B cell (primary cell): ENCODE data around the gene SLC18B1. TPM values are rescaled to one million over a fixed set of nuclear protein-coding genes. Genes with fewer than 3 reads are reported as not detected.

Experiments used
- ATAC-seq: fragments of 200-7000 bp; cut with Tn5 transposase; one replicate; pipeline ENCODE4 v1.10.0; 2021; ENCODE audit warnings: low read depth, mild to moderate bottlenecking, moderate number of reproducible peaks, moderate library complexity
- CTCF ChIA-PET: fragments of 350-600 bp; sonication (Branson Sonifier 250); formaldehyde crosslinking; loops from one replicate; lab custom pipeline; 2021; ENCODE audit warnings: antibody characterized with exemption, inconsistent platforms; lab: Charles Lee
- POLR2A ChIA-PET: fragments of 350-600 bp; sonication (Branson Sonifier 250); formaldehyde crosslinking; loops from one replicate; lab custom pipeline; 2021; ENCODE audit warnings: antibody characterized with exemption; lab: Charles Lee
- DNase-seq: peaks from one replicate; pipeline ENCODE4 v3.0.0; 2013
- H2AFZ ChIP-seq: 2 replicates; pipeline ENCODE4 v1.6.1; 2012; ENCODE audit warnings: mild to moderate bottlenecking, low read depth, low read length; ENCODE audit not compliant: insufficient read depth, poor library complexity, severe bottlenecking
- H3K27ac ChIP-seq, 2 donors: 1 replicate in 1 of 2; 2 replicates in 1 of 2; pipeline ENCODE4 v1.5.1; 2012 to 2013; ENCODE audit warnings: low read length in 2 of 2, mild to moderate bottlenecking in 2 of 2, moderate library complexity in 1 of 2
- H3K27me3 ChIP-seq, 4 experiments: fragments of 200-600 bp in 1 of 4; sonication (generic) in 1 of 4; replicated peaks in 1 of 4; 1 replicate in 2 of 4; 2 replicates in 2 of 4; pipeline versions ENCODE4 v1.6.1 to v1.7.0; 2013 to 2016; ENCODE audit warnings: low read length in 3 of 4, mild to moderate bottlenecking in 2 of 4, mixed read lengths in 1 of 4, moderate library complexity in 1 of 4; ENCODE audit not compliant: insufficient read depth in 4 of 4, control insufficient read depth in 3 of 4; ENCODE audit errors: control extremely low read depth in 1 of 4
- H3K36me3 ChIP-seq, 2 experiments: replicated peaks in 1 of 2; 1 replicate in 1 of 2; 2 replicates in 1 of 2; pipeline versions ENCODE4 v1.6.1 to v1.7.1; 2013; ENCODE audit warnings: low read length in 1 of 2; ENCODE audit not compliant: insufficient read depth in 2 of 2, control insufficient read depth in 1 of 2; ENCODE audit errors: control extremely low read depth in 1 of 2, extremely low read depth in 1 of 2
- H3K4me1 ChIP-seq, 2 donors: fragments of 200-600 bp in 1 of 2; sonication (generic) in 1 of 2; 1 replicate in 1 of 2; 2 replicates in 1 of 2; pipeline versions ENCODE4 v1.5.1 to v1.6.1; 2013 to 2017; ENCODE audit warnings: low read length in 2 of 2; ENCODE audit not compliant: control insufficient read depth in 2 of 2, insufficient read depth in 2 of 2
- H3K4me2 ChIP-seq: replicated peaks from 2 replicates; pipeline ENCODE3; 2012; ENCODE audit warnings: mild to moderate bottlenecking, low read depth, low read length; ENCODE audit not compliant: poor library complexity, severe bottlenecking
- H3K4me3 ChIP-seq, 5 experiments: fragments of 200-600 bp in 1 of 5; sonication (generic) in 1 of 5; 1 replicate in 3 of 5; 2 replicates in 2 of 5; pipeline versions ENCODE4 v1.5.1 to v1.7.0; 2011 to 2016; ENCODE audit warnings: low read length in 4 of 5, mild to moderate bottlenecking in 4 of 5, low read depth in 2 of 5, control low read depth in 1 of 5, moderate library complexity in 1 of 5; ENCODE audit not compliant: insufficient read depth in 1 of 5; ENCODE audit errors: control extremely low read depth in 1 of 5, extremely low read depth in 1 of 5
- H3K79me2 ChIP-seq: fragments of 200-600 bp; sonication (generic); one replicate; pipeline ENCODE4 v1.6.0; 2016; ENCODE audit warnings: low read length; ENCODE audit not compliant: control insufficient read depth, insufficient read depth
- H3K9ac ChIP-seq: fragments of 200-600 bp; sonication (generic); 2 replicates; pipeline ENCODE4 v1.6.1; 2017; ENCODE audit warnings: mild to moderate bottlenecking, low read length, moderate library complexity
- H3K9me3 ChIP-seq, 3 donors: one replicate each; pipeline versions ENCODE4 v1.6.1 to v1.7.1; 2013; ENCODE audit warnings: low read length in 2 of 3; ENCODE audit not compliant: control insufficient read depth in 2 of 3, insufficient read depth in 1 of 3; ENCODE audit errors: control extremely low read depth in 1 of 3
- H4K20me1 ChIP-seq: 2 replicates; pipeline ENCODE4 v1.6.0; 2012; ENCODE audit warnings: mild to moderate bottlenecking, low read length; ENCODE audit not compliant: insufficient read depth, control insufficient read depth, poor library complexity, severe bottlenecking
- H3K27ac Mint-ChIP-seq: one replicate; pipeline ENCODE4 v1.8.0; 2021; ENCODE audit warnings: mixed read lengths
- H3K27me3 Mint-ChIP-seq: one replicate; pipeline ENCODE4 v1.8.0; 2021; ENCODE audit warnings: mixed read lengths
- H3K4me1 Mint-ChIP-seq: one replicate; pipeline ENCODE4 v1.8.0; 2021; ENCODE audit warnings: mixed read lengths
- H3K4me3 Mint-ChIP-seq: one replicate; pipeline ENCODE4 v1.8.0; 2021; ENCODE audit warnings: mixed read lengths
- H3K9me3 Mint-ChIP-seq: one replicate; pipeline ENCODE4 v1.8.0; 2022; ENCODE audit warnings: mixed read lengths; ENCODE audit not compliant: insufficient read depth
- CTCF ChIP-seq: fragments of 200-600 bp; IDR thresholded peaks from one replicate; pipeline ENCODE4 v1.8.0; 2022; ENCODE audit warnings: antibody characterized with exemption, mild to moderate bottlenecking
- EZH2 ChIP-seq: IDR thresholded peaks from 2 replicates; pipeline ENCODE4 v1.6.1; 2012; ENCODE audit warnings: borderline replicate concordance, low read depth, mild to moderate bottlenecking, moderate library complexity, low read length; ENCODE audit not compliant: insufficient read depth, poor library complexity, severe bottlenecking
- WGBS: methylation state at CpG from one replicate; pipeline ENCODE4 v1.1.5; 2013; ENCODE audit warnings: missing lambda C conversion rate; ENCODE audit not compliant: insufficient coverage; 5-methylcytosine and 5-hydroxymethylcytosine counted together
- intact Hi-C: fragments of 100-400 bp; cut with micrococcal nuclease; formaldehyde crosslinking; loops from one replicate; pipeline ENCODE4 v1.10.0; 2022
- polyA plus RNA-seq: library from polyadenylated mRNA; depleted of rRNA; stranded (reverse); fragments of >200 nt; gene quantifications from 2 replicates; pipeline ENCODE4 v1.2.3, GENCODE V29; 2012
- total RNA-seq, 2 donors: library from RNA; stranded (reverse); fragments of 120-200 nt in 1 of 2; gene quantifications; 1 replicate in 1 of 2; 2 replicates in 1 of 2; pipeline versions ENCODE4 v1.2.3 to v1.2.4, GENCODE V29; 2013 to 2022

The SLC18B1 gene
- total and polyA plus RNA-seq, 2 donors (not counting 1 experiment from before 2014, with no cell fraction given), result 9.6 to 21.4 TPM

DNA sequence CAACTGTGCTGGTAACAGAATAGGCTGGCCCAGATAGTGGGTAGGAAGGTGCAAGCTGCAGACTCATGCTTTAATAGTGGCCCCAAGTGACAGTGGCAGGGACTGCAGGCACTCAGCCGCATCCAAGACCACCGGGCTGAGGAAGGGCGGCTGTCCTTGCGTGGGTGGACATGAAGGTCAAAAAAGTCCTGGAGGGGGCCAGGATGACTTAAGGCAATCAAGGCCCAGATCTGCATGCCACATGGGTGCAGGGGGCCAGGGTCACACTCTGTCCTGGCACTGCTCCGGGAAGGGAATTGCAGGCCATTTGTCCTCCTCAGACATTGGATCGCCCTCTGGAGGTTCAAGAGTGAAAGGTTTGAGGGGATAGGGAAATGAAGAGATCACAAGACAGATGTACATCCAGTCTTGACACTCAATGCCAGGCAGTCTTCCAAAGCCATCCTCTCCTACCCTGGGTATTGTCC lies 30.4 kb downstream of the SLC18B1 start:
- Histone ChIP-seq H4K20me1 (no peaks in the 10 kb centered on the region), H3K27ac (no peak overlapping the region), H3K4me1 (peaks cover 7 to 14% of the 10 kb centered on the region in 2 donors), H2AFZ (no peak overlapping the region), H3K9ac (no peak overlapping the region), H3K27me3 (no peaks in the 10 kb centered on the region), H3K9me3 (no peaks in the 10 kb centered on the region), H3K4me3 (no peak overlapping the region), H3K36me3 (peaks cover 0 to 20% of the 10 kb centered on the region in 2 experiments), H3K4me2 (peak overlapping the region; percentile 48), H3K79me2 (peaks cover 13% of the 10 kb centered on the region)
- CTCF ChIA-PET, result interaction anchor here (0.7 to 7.2 kb wide), 11 partner anchors 10 to 488 kb away, joined by 3 to 144 read pairs (median 5); partner anchors contain the start of genes SLC18B1 and VNN2
- Mint-ChIP-seq H3K4me3 (peak overlapping the region; percentile 27), H3K9me3 (no peaks in the 10 kb centered on the region), H3K4me1 (peaks cover 22% of the 10 kb centered on the region), H3K27me3 (no peaks in the 10 kb centered on the region), H3K27ac (peak overlapping the region; percentile 38)
- DNase-seq (peak; percentile 60), ATAC-seq (peak; percentile 79)
- 7% methylated on average over 5 of the region's 6 CpGs for WGBS
- intact Hi-C loops, result loop anchor here (1.0 to 10.0 kb wide), 3 partner anchors 99 to 473 kb away; no protein-coding TSS in a partner anchor
- POLR2A ChIA-PET, result no interaction called here
- TF ChIP-seq CTCF (peak; percentile 63), EZH2 (no peak)

DNA sequence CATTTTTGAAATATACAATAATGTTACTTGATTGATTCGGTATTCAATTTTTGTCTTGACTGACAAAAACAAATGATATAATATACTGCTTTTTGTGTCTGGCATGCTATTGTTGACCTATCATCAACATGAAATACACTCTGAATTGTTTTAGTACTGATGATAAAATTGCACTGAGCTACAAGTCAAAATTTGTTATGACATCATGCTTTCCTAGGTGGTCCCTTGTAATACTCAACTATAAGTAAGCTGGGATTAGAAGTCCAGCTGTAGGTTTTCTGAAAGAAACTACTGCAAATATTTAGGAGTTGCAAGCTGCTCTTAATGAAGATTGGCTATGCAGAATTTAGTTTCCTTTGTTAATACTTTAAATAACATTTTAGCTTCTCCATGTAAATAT lies 32.9 kb downstream of the SLC18B1 start:
- DNase-seq, result no peak
- no peaks in the 10 kb centered on the region for H3K27me3 ChIP-seq
- no peak overlapping the region for H3K9ac ChIP-seq
- H2AFZ ChIP-seq, result no peak overlapping the region
- Mint-ChIP-seq H3K27ac (no peak overlapping the region), H3K4me1 (peaks cover 35% of the 10 kb centered on the region), H3K9me3 (no peaks in the 10 kb centered on the region), H3K27me3 (no peaks in the 10 kb centered on the region), H3K4me3 (no peak overlapping the region)
- H3K4me1 ChIP-seq, result peaks cover 18 to 27% of the 10 kb centered on the region in 2 donors
- H3K9me3 ChIP-seq, result no peaks in the 10 kb centered on the region
- H3K79me2 ChIP-seq, result peaks cover 35% of the 10 kb centered on the region
- intact Hi-C loops, result loop anchor here (10.0 kb wide), 1 partner anchor 471 kb away; no protein-coding TSS in a partner anchor
- WGBS, result no CpG with 5 or more reads among the region's 1 CpG
- POLR2A ChIA-PET, result no interaction called here
- H4K20me1 ChIP-seq, result no peaks in the 10 kb centered on the region
- H3K36me3 ChIP-seq, result peaks cover 0 to 7% of the 10 kb centered on the region in 2 experiments
- no peak overlapping the region for H3K4me2 ChIP-seq
- ATAC-seq, result no peak
- CTCF ChIA-PET, result interaction anchor here (0.7 to 7.2 kb wide), 9 partner anchors 8 to 486 kb away, joined by 3 to 144 read pairs (median 11); partner anchors contain the start of genes SLC18B1 and VNN2
- H3K4me3 ChIP-seq, result no peak overlapping the region
- TF ChIP-seq EZH2, result no peak
- TF ChIP-seq CTCF, result no peak
- no peak overlapping the region for H3K27ac ChIP-seq
